ENCODE results near the gene SCN1B.
"Not testable (repeated sequence)": the region's sequence is repeated elsewhere in the genome, so short reads cannot be mapped to it uniquely, and the experiment has no call there.

Gene SCN1B

DNA sequence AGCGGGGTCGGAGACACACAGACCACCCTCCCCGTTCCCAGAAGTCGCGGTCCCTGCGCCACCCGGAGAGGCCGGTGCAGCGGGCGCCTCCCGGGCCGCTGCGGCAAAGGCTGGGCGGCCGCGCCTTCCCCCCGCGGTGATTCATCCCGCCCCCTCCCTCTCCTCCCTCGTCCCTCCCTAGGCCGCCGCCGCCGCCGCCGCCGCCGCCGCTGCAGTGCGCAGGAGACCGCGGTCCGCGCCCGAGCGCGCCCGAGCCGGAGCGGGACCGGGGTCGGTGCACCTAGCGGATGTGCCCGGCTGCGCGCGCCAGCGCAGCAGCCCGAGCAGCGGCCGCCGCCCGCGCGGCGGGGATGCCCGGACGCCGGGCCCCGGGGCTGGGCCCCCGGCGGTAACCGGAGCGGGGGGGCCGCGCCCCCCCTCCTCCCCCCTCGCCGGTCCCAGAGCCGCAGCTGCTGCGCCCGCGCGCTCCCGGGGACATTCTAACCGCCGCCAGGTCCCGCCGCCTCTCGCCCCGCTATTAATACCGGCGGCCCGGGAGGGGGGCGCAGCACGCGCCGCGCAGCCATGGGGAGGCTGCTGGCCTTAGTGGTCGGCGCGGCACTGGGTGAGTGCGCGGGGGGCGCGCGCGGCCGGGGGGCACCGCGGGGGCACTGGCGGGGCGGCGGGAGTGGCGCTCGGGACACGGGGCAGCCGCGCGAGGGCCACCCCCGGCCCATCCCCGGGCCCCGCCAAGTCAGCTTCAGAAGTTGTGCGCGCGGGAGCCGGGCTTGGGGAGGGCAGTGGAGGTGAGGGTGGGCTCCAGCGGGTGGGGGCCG is at the start of gene SCN1B:
SCN1B (plus strand) TSS at position 214 of the 815 bp plus-strand sequence; CDS start at position 565, 351 bp downstream.
- peak in 41 of 42 donors; percentile 37 to 91 (median 73) for DNase-seq
- intact Hi-C loops (cut with DNase I) = no loop called here

- no peak for DNase-seq
- intact Hi-C loops (cut with DNase I) = no loop called here
These were observed 48.0 kb upstream of the SCN1B start for GRCh38 chr19:34982275-34982674.

DNA sequence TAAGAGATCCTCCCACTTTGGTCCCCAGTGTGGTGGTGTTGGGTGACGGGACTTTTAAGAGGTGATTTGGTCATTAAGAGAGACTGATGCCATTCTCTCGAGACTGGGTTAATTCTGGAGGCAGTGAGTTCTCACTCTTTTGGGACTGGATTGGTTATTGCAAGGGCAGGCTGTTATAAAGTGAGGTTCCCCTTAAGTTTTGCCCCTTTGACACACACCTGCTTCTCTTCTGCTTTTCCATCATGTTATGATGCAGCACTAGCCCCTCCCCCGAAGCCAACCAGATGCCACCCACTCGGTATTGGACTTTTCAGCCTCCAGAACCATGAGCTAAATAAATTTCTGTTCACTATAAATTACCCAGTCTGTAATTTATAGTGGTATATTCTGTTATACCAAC is 46.5 kb upstream of the SCN1B start:
- DNase-seq = no peak
- intact Hi-C loops (cut with DNase I) = no loop called here

- DNase-seq = no peak
- intact Hi-C loops (cut with DNase I) = no loop called here
These were observed 46.0 kb upstream of the SCN1B start for GRCh38 chr19:34984287-34984686.

DNA sequence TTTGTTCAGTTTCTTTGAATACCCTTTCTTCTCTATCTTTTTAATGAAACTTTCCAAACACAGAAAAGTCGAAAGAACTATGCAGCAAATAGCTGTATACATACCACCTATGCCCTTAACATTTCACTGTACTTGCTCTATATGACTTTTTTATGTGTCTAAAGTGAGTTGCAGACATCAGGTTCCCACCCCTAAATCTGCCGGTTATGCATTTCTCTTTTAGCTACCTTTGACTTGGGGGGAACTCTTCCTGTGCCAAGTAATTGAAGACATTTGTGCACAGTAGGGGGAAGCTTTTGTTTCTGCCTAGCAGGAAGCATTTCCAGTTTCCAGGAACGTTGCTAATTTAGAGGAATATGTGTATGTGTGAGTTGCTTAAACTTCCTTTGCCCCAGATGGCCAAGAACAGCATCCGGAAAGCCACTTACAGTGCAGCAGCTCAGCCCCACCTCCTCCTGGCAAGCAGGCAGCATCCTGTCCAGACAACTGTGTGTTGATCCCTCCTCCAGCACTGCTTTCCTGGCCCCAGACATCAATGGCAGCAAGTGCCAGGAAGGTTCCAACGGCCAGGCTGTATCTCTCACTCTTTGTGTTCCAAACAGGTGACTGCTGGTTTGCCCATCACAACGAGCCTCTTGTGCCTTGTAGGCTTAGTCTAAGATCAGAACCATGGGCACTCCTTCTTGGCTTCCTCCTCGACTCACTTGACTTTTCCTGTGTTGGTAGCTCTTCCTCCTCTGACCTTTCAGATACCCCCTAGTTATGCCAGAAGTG is 44.8 kb upstream of the SCN1B start:
- intact Hi-C loops (cut with DNase I) = no loop called here
- DNase-seq = peak in 4 of 42 donors; percentile 18 to 46 (median 32)

DNA sequence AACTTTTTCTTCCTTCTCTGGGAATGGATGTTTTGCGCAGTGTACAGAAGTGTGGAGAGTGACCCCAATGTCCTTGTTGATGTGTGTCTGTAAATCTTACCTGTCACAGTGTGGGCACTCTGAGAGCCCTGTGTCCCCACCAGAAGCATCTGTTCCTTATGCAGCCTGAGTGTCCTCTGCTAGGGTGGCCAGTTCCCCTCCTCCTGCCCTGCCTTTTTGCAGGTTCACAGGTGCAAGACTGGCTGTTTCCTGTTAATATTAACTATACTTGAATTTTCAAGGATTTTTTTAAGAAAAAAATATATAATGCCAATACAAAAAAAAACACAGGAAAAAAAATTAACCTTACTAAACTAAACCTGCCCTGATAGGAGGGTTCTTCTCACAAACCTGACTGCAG is 42.2 kb upstream of the SCN1B start:
- intact Hi-C loops (cut with DNase I) = no loop called here
- DNase-seq = no peak

GRCh38 chr19:34989298-34989697 is 41.0 kb upstream of the SCN1B start:
- intact Hi-C loops (cut with DNase I) = no loop called here
- peak in 4 of 42 donors; percentile 13 to 58 (median 38) for DNase-seq

DNA sequence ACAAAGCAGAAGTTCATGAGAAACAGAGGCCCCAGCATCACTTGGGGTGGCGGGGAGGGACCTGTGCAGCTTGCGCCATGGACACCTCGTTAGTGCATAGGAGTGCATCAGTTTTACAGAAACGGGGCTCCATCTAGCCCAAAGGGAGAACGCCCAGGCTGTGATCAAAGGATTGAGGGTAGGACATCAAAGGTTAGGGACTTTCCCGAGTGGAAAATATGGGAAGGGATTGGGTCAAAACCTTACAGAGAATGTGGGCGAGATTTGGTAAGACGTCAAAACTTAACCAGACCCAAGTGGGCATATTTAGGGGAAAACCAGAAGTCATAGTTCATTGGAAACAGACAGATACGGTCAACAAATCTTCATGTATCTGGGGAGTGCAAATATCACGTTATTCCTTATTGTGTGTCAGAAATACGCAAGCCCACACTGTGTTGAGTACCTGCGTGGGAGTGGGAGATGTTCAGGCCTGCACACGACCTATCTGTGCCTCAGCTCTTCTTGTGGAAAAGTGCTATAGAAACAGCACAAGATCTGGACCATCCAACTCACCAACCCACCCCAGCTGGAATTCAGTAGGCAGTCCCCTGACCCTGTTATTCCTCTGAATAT is 39.6 kb upstream of the SCN1B start:
- intact Hi-C loops (cut with DNase I) = no loop called here
- DNase-seq = no peak

- no peak for DNase-seq
- intact Hi-C loops (cut with DNase I) = no loop called here
These were observed 38.5 kb upstream of the SCN1B start for GRCh38 chr19:34991542-34992333.

DNA sequence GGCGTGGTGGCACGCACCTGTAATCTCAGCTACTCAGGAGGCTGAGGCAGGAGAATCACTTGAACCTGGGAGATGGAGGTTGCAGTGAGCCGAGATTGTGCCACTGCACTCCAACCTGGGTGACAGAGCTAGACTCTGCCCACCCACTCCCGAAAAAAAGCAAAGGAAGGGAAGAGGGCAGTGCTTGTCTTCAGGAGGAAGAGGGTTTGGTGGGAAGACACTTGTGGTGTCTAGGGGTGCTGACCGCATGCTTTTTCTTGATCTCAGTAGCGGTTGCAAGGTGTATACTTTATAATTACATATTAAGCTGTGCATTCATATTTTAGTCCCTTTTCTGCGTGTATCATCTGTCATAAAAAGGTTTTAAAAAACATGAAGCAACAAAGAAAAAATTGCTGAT is 37.7 kb upstream of the SCN1B start:
- intact Hi-C loops (cut with DNase I) = not testable (repeated sequence)

DNA sequence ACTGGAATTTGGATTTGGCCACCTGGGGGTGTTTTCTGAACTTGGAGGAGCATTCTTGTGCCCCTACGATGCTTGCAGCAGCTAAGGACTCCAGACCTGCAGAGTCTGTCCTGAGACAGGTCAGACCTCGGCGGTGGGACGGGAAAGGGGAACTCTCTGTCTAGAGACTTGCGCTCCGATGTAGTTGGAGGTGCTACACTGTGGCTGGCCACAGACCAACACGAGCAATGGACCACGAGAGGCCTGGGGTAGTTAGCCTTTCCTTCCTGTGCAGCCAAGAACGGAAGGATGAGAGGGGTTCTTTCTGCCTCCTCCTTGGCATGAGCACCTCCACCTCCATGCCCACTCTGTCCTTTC is 36.0 kb upstream of the SCN1B start:
- intact Hi-C loops (cut with DNase I) = no loop called here
- DNase-seq = no peak

More for the DNA sequence above, 37.7 kb upstream of the SCN1B start:
- DNase-seq = not testable (repeated sequence)

DNA sequence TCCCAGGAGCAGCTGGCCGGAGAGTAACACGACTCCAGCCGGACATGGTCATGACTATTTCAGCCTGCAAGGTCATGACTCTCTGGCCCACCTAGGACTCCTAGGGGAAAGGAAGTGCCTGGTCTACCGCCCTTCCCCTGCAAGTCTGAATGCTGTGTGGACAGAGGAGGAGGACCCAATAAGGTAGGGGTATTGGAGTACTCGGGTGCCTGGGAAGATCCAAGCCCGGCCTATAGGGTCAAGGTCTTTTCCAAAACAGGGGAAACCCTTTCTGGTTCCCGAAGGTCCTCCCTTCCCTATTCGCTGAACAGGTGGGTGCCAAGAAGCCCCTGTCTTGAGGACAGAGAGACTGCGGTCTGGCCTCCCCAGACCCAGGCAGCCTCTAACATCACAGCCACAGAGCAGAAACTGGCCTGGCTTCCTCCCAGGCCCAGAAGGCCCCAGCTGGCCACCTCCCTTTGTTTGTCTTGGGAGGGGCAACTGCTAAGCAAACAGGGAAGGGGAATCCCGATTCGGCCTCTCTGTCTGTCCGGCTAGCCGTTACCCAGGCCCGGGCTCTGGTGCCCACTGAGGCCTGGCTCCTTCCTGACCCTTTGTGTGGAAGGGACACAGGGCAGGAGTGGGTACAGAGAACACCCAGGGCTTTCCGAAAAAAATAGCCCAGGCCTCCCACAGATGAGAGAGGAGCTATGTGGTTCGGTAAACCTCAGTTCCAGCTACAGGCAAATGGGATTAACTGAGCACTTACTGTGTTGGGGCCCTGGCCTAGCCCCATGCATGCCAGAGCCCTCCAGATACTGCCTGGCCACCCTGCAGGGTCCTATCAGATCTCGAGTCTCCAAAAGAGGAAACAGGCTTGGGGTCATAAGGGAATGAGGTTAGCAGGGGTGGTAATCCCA is 35.4 kb upstream of the SCN1B start:
- no peak for DNase-seq
- intact Hi-C loops (cut with DNase I) = no loop called here

DNA sequence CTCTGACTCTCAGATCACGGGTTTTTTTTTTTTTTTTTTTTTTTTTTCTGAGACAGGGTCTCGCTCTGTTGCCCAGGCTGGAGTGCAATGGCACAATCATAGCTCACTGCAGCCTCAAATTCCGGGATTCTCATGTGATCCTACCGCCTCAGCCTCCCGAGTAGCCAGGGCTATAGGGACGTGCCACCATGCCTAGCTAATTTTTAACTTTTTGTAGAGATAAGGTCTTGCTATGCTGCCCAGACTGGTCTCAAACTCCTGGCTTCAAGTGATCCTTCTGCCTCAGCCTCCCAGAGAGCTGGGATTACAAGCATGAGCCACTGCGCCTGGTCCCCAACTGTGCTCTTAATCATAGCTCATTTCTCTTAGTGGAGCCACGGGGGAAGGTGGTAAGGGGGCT is 34.7 kb upstream of the SCN1B start:
- DNase-seq = no peak
- intact Hi-C loops (cut with DNase I) = no loop called here

DNA sequence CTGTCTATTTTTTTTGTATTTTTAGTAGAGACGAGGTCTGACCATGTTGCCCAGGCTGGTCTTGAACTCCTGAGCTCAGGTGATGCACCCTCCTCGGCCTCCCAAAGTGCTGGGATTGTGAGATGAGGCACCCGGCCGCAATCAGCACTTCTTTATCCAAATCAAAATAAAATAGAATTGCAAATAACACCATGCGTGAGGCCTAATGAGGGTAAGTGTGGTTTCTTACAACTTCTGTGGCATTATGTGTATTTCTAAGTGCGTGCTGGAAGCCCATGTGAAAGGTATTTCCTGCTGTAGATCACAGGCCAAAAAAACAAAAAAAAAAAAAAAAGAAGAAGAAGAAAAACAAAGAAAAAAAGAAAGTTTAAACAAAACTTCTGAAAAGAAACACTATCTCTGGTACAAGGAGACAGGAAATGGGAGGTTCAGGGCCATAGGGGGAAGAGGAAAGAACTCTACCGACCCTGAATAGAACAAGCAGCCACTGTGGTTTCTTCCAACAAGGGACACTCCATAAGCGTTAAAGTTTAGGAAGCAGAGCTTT is 33.1 kb upstream of the SCN1B start:
- DNase-seq = no peak
- intact Hi-C loops (cut with DNase I) = no loop called here

- DNase-seq; intact Hi-C loops (cut with DNase I): not testable (repeated sequence)
These were observed 32.0 kb upstream of the SCN1B start for GRCh38 chr19:34998224-34998623.

DNA sequence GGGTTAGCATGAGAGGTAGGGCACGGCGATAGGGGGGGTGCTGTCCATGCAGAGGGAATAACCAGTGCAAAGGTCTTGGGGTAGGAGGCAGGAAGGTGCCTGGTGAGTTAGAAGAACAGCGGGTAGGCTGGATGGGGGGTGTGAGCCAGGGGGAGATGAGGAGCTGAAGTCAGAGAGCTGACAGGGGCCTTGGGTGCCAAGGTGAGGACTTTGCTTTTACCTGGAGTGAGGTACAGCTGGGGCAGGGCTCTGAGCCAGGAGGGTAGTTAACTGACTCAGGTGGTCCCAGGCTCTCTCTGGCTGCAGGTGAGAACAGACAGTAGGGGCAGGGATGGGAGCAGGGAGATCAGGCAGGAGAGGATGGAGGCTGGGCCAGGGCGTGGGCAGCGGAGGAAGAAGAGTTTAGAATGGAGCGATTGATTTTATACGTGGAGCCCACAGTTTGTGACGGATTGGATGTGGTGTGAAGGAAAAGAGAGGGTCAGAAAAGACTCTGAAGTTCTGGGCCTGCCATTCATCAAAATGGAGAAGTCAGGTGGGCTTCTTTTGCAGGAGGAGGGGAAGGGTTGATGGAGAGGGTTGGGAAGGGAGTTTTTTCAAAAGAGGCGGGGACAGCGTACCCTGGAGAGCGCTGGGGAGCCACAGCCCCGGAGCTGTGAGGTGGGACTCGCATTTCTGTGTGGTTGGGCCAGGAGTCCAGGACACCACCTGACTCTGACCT is 31.3 kb upstream of the SCN1B start:
- DNase-seq = no peak
- intact Hi-C loops (cut with DNase I) = no loop called here

All from head of caudate nucleus (tissue), 42 donors.